GM12878 (cell line): ENCODE data around the gene COL21A1.

Experiments used
- CHD4 ChIP-seq: fragments of 200-600 bp; sonication (generic); IDR thresholded peaks from 2 replicates; pipeline ENCODE4 v1.6.1; 2016; ENCODE audit warnings: mild to moderate bottlenecking
- EGR1 ChIP-seq, 2 experiments: IDR thresholded peaks; 1 replicate in 1 of 2; 2 replicates in 1 of 2; pipeline ENCODE4 v1.6.1; 2011 to 2012; ENCODE audit warnings: low read depth in 2 of 2, low read length in 2 of 2, borderline replicate concordance in 1 of 2, mild to moderate bottlenecking in 1 of 2, moderate library complexity in 1 of 2
- NFYA ChIP-seq: IDR thresholded peaks from 2 replicates; pipeline ENCODE4 v1.6.1; 2011; ENCODE audit warnings: low read depth, mild to moderate bottlenecking, low read length, improper control_type of control experiment, borderline replicate concordance
- POLR2A ChIP-seq: IDR thresholded peaks from 2 replicates; pipeline ENCODE4 v1.6.1; 2011; ENCODE audit warnings: low read depth, mild to moderate bottlenecking, low read length
- SREBF2 ChIP-seq: IDR thresholded peaks from 2 replicates; pipeline ENCODE4 v1.6.1; 2012; ENCODE audit warnings: mild to moderate bottlenecking, low read length
- STAT3 ChIP-seq: IDR thresholded peaks from 2 replicates; pipeline ENCODE4 v1.6.1; 2011; ENCODE audit warnings: low read depth, low read length, improper control_type of control experiment
- ZNF274 ChIP-seq: IDR thresholded peaks from one replicate; pipeline ENCODE4 v1.8.0; 2011; ENCODE audit not compliant: insufficient read length, insufficient read depth
- TF ChIP-seq, protein P1 (sequence below), 3 experiments: IDR thresholded peaks in 2 of 3; conservative IDR thresholded peaks in 1 of 3; 2 replicates each; pipeline ENCODE4 v1.5.1; 2011; ENCODE audit warnings: low read depth in 3 of 3, low read length in 3 of 3, mild to moderate bottlenecking in 3 of 3, control low read depth in 2 of 3, moderate library complexity in 2 of 3, inconsistent platforms in 1 of 3, mixed read lengths in 1 of 3; ENCODE audit not compliant: control insufficient read depth in 2 of 3, insufficient read depth in 1 of 3; ENCODE audit errors: extremely low read depth in 1 of 3
- TF ChIP-seq, protein P2 (sequence below): fragments of 450-650 bp; IDR thresholded peaks from 2 replicates; pipeline ENCODE4 v1.6.1; 2016; ENCODE audit warnings: mild to moderate bottlenecking

DNA sequence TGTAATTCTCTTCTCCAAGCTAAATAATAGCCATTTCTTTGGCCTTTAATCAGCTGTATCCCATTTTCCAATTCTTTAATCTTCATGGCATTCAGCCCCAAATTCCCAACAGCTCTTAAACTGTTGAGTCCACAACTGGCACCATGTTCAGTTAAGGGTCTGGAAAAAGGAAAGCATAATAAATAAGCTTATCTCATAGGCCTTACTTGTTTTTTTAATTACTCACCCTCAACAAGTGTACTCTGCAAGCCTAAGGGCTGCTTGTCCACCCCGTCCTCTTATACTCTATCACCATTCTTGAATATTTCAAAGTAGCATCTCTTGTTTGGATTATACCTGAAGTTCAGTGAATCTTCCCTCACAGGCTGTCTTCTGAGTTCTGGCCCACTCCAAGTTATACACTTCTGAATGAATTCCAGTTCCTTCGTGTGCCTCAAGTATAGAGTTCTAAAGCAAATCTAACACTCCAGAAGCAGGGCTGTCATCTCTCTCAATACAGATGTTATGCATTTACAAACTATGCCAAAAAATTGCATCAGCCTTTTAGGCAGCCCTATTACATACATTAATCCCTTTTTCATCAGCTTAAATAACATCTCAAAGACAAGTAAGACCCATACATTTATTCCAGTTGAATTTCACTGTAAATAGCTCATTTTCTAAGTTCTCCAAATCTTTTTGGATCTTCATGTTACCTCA lies 98.7 kb downstream of the COL21A1 start:
- TF ChIP-seq, protein P1, sequence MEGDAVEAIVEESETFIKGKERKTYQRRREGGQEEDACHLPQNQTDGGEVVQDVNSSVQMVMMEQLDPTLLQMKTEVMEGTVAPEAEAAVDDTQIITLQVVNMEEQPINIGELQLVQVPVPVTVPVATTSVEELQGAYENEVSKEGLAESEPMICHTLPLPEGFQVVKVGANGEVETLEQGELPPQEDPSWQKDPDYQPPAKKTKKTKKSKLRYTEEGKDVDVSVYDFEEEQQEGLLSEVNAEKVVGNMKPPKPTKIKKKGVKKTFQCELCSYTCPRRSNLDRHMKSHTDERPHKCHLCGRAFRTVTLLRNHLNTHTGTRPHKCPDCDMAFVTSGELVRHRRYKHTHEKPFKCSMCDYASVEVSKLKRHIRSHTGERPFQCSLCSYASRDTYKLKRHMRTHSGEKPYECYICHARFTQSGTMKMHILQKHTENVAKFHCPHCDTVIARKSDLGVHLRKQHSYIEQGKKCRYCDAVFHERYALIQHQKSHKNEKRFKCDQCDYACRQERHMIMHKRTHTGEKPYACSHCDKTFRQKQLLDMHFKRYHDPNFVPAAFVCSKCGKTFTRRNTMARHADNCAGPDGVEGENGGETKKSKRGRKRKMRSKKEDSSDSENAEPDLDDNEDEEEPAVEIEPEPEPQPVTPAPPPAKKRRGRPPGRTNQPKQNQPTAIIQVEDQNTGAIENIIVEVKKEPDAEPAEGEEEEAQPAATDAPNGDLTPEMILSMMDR (IDR thresholded peaks at IDR 0.05 in 2 of 3, conservative IDR thresholded peaks at IDR 0.05 in 1 of 3; ENCODE audit: control insufficient read depth in 2 of 3, extremely low read depth in 1 of 3, insufficient read depth in 1 of 3, low read depth in 3 of 3, low read length in 3 of 3) = no peak
- TF ChIP-seq, protein P2, sequence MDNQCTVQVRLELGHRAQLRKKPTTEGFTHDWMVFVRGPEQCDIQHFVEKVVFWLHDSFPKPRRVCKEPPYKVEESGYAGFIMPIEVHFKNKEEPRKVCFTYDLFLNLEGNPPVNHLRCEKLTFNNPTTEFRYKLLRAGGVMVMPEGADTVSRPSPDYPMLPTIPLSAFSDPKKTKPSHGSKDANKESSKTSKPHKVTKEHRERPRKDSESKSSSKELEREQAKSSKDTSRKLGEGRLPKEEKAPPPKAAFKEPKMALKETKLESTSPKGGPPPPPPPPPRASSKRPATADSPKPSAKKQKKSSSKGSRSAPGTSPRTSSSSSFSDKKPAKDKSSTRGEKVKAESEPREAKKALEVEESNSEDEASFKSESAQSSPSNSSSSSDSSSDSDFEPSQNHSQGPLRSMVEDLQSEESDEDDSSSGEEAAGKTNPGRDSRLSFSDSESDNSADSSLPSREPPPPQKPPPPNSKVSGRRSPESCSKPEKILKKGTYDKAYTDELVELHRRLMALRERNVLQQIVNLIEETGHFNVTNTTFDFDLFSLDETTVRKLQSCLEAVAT = no peak
- TF ChIP-seq POLR2A = no peak
- TF ChIP-seq STAT3 = no peak
- no peak for TF ChIP-seq NFYA
- no peak for TF ChIP-seq EGR1 (IDR thresholded peaks at IDR 0.05; ENCODE audit: borderline replicate concordance in 1 of 2, low read depth in 2 of 2, low read length in 2 of 2)
- TF ChIP-seq CHD4 = no peak
- TF ChIP-seq SREBF2 = no peak
- no peak for TF ChIP-seq ZNF274
